Large intestine (tissue), 3 donors: Measurements from ENCODE around the gene SHKBP1. TPM values are rescaled to one million over a fixed set of nuclear protein-coding genes. Genes with fewer than 3 reads are reported as not detected.
"Not testable (repeated sequence)": the region's sequence is repeated elsewhere in the genome, so short reads cannot be mapped to it uniquely, and the experiment has no call there.

ENCODE experiments used
- DNase-seq, 2 donors: peaks; one replicate each; pipeline versions ENCODE4 v3.0.0 to v3.0.0-alpha.2; 2013
- H3K27ac ChIP-seq: one replicate; pipeline ENCODE4 v1.5.1; 2013; ENCODE audit warnings: low read length
- H3K27me3 ChIP-seq: 2 replicates; pipeline ENCODE4 v1.6.1; 2013; ENCODE audit warnings: low read length; ENCODE audit not compliant: control insufficient read depth, insufficient read depth
- H3K36me3 ChIP-seq: 2 replicates; pipeline ENCODE4 v1.6.1; 2013; ENCODE audit warnings: low read length; ENCODE audit not compliant: control insufficient read depth, insufficient read depth
- H3K4me1 ChIP-seq: one replicate; pipeline ENCODE4 v1.6.1; 2013; ENCODE audit warnings: low read length; ENCODE audit not compliant: control insufficient read depth, insufficient read depth
- H3K4me3 ChIP-seq: one replicate; pipeline ENCODE4 v1.5.1; 2013; ENCODE audit warnings: low read length
- H3K9me3 ChIP-seq: one replicate; pipeline ENCODE4 v1.6.1; 2013; ENCODE audit warnings: mild to moderate bottlenecking, low read depth, low read length, moderate library complexity; ENCODE audit not compliant: control insufficient read depth
- WGBS: methylation state at CpG from one replicate; pipeline ENCODE4 v1.1.5; 2013; ENCODE audit warnings: low lambda C conversion rate; ENCODE audit not compliant: insufficient coverage; 5-methylcytosine and 5-hydroxymethylcytosine counted together
- polyA plus RNA-seq: library from polyadenylated mRNA; unstranded; fragments of 120-200 nt; gene quantifications from one replicate; pipeline ENCODE4 v1.2.1, GENCODE V29; 2013

The SHKBP1 gene
- polyA plus RNA-seq, 1 donor, result 27.8 TPM

DNA sequence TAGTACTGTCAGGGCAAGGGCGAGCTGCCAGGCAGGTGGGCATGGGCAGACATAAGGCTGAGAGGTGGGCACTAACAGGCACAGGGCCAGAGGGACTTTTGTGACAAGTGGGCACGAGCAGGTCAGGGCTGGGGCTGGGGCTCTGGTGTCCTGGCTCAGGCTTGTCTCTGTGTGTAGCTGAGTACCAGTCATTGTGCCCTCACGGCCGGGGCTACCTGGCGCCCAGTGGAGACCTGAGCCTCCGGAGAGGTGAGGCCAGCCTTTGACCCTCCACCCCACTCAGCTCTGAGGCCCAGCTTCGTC is 46.1 kb downstream of the SHKBP1 start:
- Histone ChIP-seq H3K4me1 (no peaks in the 10 kb centered on the region), H3K27ac (no peak overlapping the region), H3K36me3 (peaks cover 67% of the 10 kb centered on the region), H3K9me3 (peaks cover 2% of the 10 kb centered on the region), H3K27me3 (no peaks in the 10 kb centered on the region), H3K4me3 (no peak overlapping the region)
- 70% methylated on average over 1 of the region's 7 CpGs for WGBS
- DNase-seq, result no peak

DNA sequence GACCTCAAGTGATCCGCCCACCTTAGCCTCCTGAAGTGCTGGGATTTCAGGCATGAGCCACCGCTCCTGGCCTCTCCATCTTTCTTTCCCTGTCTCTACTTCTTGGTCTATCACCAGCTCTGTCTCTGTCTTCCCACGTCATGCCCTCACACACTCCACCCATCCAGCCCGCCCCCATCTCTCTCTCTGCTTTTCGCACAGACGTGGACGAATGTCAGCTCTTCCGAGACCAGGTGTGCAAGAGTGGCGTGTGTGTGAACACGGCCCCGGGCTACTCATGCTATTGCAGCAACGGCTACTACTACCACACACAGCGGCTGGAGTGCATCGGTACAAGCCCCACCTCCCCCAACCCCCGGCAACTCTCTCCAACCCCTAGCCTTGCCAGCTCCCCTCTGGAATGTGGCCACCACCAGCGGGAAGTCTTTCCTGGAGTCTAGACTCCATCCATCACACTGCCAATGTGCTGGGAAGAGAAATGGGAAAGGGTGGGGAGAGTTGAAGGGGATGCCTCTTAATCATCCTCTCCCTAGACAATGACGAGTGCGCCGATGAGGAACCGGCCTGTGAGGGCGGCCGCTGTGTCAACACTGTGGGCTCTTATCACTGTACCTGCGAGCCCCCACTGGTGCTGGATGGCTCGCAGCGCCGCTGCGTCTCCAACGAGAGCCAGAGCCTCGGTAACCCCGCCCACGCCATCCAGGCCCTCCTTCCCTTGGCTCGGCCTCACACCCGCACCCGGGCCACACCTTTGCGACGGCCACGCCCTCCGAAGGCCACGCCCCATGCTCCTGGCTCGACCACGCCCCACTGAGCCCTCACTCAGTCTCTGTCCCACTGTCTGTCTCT is 47.0 kb downstream of the SHKBP1 start:
- H3K36me3 ChIP-seq, result peaks cover 73% of the 10 kb centered on the region
- H3K9me3 ChIP-seq, result peaks cover 3% of the 10 kb centered on the region
- H3K27me3 ChIP-seq, result no peaks in the 10 kb centered on the region

DNA sequence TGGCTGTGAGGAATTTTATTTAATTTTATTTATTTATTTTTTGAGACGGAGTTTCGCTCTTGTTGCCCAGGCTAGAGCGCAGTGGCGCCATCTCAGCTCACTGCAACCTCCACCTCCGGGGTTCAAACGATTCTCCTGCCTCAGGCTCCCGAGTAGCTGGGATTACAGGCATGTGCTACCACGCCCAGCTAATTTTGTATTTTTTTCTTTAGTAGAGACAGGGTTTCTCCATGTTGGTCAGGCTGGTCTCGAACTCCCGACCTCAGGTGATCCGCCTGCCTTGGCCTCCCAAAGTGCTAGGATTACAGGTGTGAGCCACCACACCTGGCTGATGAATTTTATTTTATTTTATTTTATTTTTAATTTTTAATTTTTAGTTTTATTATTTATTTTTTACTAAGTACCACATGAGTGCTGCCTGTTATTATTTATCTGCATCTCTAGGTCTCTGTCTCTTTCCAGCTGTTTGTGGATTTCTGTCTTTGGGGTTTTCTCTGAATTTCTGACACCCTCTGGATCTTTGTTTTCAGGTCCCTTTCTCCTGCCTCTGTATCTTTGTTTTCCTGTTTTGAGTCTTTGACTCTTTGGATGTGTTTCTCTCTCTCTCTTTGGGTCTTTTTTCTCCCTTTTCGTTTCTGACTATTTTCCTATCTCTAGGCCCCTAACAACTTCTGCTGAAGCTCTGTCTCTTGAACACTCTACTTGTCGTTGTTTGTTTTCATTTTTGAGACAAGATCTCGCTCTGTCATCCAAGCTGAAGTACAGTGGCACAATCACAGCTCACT is 47.9 kb downstream of the SHKBP1 start:
- H3K27me3 ChIP-seq, H3K27ac ChIP-seq, H3K9me3 ChIP-seq, H3K4me1 ChIP-seq, H3K4me3 ChIP-seq, DNase-seq: not testable (repeated sequence)
- H3K36me3 ChIP-seq, result peaks cover 67% of the 10 kb centered on the region
- 77% methylated on average over 3 of the region's 14 CpGs for WGBS

More for the DNA sequence above, 47.0 kb downstream of the SHKBP1 start:
- H3K4me3 ChIP-seq, result no peak overlapping the region
- DNase-seq, result peak; percentile 84 to 85
- H3K4me1 ChIP-seq, result no peaks in the 10 kb centered on the region
- H3K27ac ChIP-seq, result no peak overlapping the region
- WGBS, result no CpG with 5 or more reads among the region's 41 CpGs

DNA sequence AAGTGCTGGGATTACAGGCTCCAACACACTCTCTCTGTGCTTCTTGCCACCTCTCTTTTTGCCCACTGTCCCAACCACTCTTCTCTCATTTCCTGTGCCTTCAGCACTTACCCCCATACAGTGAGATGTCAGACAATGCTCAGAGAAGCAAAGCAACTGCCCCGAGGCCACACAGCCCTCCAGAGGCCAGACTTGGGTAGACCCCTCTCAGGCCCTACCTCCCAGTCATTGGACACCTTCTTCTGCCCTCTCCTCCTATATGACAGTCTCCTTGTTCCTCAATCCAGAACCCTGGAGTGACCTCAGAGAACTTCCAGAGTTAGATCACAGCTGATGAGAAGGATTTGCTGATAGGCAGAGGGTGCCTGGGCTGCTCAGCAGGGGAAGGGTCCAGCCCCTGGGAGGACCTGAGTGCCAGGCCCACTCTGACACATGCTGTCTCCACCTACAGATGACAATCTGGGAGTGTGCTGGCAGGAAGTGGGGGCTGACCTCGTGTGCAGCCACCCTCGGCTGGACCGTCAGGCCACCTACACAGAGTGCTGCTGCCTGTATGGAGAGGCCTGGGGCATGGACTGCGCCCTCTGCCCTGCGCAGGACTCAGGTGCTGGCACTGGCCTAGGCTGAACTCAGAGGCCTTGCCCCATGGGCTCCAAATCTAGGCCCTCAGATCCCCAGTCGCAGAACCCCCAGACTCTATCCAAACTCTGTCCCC is 48.9 kb downstream of the SHKBP1 start:
- Histone ChIP-seq H3K4me3 (no peak overlapping the region), H3K4me1 (no peaks in the 10 kb centered on the region), H3K27ac (no peak overlapping the region), H3K36me3 (peaks cover 68% of the 10 kb centered on the region), H3K27me3 (no peaks in the 10 kb centered on the region), H3K9me3 (peaks cover 3% of the 10 kb centered on the region)
- no CpG with 5 or more reads among the region's 7 CpGs for WGBS
- no peak for DNase-seq

DNA sequence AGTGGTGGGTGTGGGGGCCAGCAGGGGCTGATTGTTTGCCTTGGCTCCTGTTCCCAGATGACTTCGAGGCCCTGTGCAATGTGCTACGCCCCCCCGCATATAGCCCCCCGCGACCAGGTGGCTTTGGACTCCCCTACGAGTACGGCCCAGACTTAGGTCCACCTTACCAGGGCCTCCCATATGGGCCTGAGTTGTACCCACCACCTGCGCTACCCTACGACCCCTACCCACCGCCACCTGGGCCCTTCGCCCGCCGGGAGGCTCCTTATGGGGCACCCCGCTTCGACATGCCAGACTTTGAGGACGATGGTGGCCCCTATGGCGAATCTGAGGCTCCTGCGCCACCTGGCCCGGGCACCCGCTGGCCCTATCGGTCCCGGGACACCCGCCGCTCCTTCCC is 50.2 kb downstream of the SHKBP1 start:
- WGBS, result no CpG with 5 or more reads among the region's 24 CpGs
- H3K9me3 ChIP-seq, result peaks cover 3% of the 10 kb centered on the region
- no peak for DNase-seq
- H3K4me3 ChIP-seq, result no peak overlapping the region
- no peak overlapping the region for H3K27ac ChIP-seq
- peaks cover 60% of the 10 kb centered on the region for H3K36me3 ChIP-seq
- no peaks in the 10 kb centered on the region for H3K27me3 ChIP-seq
- no peaks in the 10 kb centered on the region for H3K4me1 ChIP-seq

DNA sequence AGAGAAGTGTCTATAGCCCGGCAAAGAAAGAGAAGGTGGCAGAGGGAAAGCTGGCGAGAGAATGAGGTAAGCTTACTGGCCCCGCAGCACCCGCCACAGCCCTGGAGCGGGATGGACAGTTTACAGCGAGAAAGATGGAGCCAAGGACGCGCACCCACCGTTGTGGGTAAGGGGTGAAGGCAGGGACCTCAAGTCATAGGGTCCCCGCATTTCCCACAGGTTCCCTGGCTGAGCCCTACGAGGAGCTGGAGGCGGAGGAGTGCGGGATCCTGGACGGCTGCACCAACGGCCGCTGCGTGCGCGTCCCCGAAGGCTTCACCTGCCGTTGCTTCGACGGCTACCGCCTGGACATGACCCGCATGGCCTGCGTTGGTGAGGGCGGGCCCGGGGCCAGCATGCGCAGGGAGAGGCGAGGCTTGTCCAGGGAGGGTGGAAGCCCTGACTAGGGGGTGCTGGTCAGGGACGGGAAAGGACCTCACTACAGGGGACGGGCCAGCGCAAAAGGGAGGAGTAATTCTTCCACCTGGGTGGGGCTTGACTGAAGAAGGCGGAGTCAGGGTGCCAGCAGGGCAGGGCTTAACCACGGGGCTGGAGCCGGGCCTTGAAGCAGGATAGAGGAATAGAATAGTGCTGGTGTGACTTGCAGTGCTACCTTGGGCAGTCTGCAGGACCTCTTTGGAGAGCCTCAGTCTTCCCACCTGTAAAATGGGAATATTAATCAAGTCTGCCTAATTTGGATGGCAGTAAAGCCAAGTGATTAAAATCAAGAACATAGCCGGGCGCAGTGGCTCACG is 51.0 kb downstream of the SHKBP1 start:
- no peak for DNase-seq
- 88% methylated on average over 2 of the region's 39 CpGs for WGBS

DNA sequence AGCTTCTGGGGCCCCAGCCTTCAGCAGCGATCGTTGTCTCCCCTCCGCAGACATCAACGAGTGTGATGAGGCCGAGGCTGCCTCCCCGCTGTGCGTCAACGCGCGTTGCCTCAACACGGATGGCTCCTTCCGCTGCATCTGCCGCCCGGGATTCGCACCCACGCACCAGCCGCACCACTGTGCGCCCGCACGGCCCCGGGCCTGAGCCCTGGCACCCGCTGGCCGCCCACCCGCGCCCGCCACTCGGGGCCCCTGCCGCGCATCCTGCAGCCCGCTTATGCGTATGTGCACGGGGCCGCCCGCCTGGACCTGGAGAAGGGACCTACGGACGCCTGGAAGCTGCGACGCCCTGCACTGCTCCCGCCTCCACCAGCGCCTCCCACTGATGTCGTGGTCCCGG is 52.7 kb downstream of the SHKBP1 start:
- peaks cover 51% of the 10 kb centered on the region for H3K36me3 ChIP-seq
- peaks cover 3% of the 10 kb centered on the region for H3K9me3 ChIP-seq
- DNase-seq, result no peak
- 80% methylated on average over 1 of the region's 42 CpGs for WGBS
- H3K27ac ChIP-seq, result no peak overlapping the region
- peaks cover 3% of the 10 kb centered on the region for H3K27me3 ChIP-seq
- H3K4me3 ChIP-seq, result no peak overlapping the region
- peaks cover 6% of the 10 kb centered on the region for H3K4me1 ChIP-seq

More for the DNA sequence above, 51.0 kb downstream of the SHKBP1 start:
- Histone ChIP-seq H3K27me3 (no peaks in the 10 kb centered on the region), H3K27ac (no peak overlapping the region), H3K9me3 (peaks cover 3% of the 10 kb centered on the region), H3K4me1 (no peaks in the 10 kb centered on the region), H3K36me3 (peaks cover 53% of the 10 kb centered on the region), H3K4me3 (no peak overlapping the region)

DNA sequence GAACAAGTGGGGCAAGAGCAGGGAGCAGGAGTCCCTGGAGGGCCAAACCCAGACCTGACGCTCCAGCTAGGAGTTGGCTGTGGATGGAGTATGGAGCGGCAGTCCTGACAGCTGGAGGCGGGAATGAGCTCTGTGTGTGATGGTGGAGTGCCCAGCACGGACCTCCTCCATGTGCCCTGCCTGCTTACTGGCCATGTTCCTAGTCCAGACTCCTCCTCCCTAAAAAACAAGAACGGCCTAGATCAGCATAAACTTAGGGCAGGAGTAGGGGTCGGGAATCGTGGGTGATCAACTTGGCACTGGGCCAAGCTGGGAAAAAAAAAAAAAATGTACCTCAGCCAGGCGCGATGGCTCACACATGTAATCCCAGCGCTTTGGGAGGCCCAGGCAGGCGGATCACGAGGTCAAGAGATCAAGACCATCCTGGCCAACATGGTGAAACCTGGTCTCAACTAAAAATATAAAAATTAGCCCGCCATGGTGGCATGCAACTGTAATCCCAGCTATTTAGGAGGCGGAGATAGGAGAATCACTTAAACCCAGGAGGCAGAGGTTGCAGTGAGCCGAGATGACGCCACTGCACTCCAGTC is 54.0 kb downstream of the SHKBP1 start:
- H3K4me1 ChIP-seq, result peaks cover 7% of the 10 kb centered on the region
- H3K27me3 ChIP-seq, result peaks cover 7% of the 10 kb centered on the region
- H3K4me3 ChIP-seq, result no peak overlapping the region
- no CpG with 5 or more reads among the region's 16 CpGs for WGBS
- peaks cover 43% of the 10 kb centered on the region for H3K36me3 ChIP-seq
- DNase-seq, result no peak
- H3K9me3 ChIP-seq, result peaks cover 3% of the 10 kb centered on the region
- H3K27ac ChIP-seq, result no peak overlapping the region

DNA sequence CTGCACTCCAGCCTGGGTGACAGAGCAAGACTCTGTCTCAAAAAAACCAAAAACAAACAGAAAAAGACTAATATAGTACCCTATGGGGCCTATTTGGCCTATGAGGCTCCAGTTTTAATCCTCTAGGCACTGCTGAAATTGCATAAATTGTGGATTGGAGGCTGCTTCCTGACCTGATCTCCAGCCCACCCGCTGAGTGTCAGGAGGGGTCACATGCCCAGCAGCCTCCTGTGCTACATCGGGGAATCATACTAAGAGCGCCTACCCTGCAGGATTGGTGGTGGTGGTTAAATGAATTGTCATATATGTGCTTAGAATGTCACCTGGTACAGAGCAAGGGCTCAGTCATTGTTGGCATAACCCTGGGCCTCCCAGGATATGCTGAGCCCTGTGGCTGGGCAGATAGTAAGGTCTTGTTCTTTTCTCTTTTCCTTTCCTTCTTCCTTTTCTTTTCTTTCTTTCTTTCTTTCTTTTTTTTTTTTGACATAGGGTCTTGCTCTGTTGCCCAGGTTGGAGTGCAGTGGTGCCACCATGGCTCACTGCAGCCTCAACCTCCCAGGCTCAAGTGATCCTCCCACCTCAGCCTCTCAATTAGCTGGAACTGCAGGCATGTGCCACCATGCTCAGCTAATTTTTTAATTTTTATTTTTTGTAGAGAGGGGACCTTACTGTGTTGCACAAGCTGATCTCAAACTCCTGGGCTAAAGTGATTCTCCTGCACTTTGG is 55.8 kb downstream of the SHKBP1 start:
- Histone ChIP-seq H3K36me3 (peaks cover 25% of the 10 kb centered on the region), H3K4me1 (peaks cover 7% of the 10 kb centered on the region), H3K9me3 (peaks cover 3% of the 10 kb centered on the region), H3K4me3 (no peak overlapping the region), H3K27ac (no peak overlapping the region), H3K27me3 (peaks cover 7% of the 10 kb centered on the region)
- no CpG with 5 or more reads among the region's 3 CpGs for WGBS
- DNase-seq, result no peak
